GM18517 (cell line): ENCODE measurements around the gene SNX30.

Experiments
- ATAC-seq: cut with Tn5 transposase; IDR thresholded peaks from one replicate; pipeline ENCODE4 v1.9.1; 2021; ENCODE audit warnings: mild to moderate bottlenecking, moderate library complexity; ENCODE audit not compliant: unreplicated experiment

The SNX30 gene

GRCh38 chr9:112819635-112820496, 69.3 kb downstream of the SNX30 start:
- peak; percentile 49 for ATAC-seq

GRCh38 chr9:112820881-112821280, 70.3 kb downstream of the SNX30 start:
- ATAC-seq = no peak

GRCh38 chr9:112822618-112823017, 72.1 kb downstream of the SNX30 start:
- no peak for ATAC-seq

DNA sequence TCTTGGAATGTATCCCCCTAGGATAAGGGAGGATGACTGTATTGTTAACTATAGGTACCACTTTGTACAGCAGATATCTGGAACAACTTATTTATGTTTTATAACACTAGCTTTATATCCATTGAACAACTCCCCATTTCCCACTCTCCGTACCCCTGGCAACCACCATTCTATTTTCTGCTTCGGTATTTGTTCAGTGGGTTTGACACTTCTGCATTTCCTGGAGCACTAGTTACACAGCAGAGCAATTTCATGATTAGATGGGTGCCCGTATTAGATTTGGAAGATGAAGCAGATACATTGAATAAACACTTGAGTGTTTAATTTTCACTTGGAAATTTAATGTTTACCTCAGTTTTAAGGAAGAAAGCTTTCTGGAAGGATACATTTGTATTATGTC, 72.7 kb downstream of the SNX30 start:
- ATAC-seq = no peak

GRCh38 chr9:112831281-112831851, 80.8 kb downstream of the SNX30 start:
- no peak for ATAC-seq

GRCh38 chr9:112831969-112832368, 81.4 kb downstream of the SNX30 start:
- no peak for ATAC-seq

DNA sequence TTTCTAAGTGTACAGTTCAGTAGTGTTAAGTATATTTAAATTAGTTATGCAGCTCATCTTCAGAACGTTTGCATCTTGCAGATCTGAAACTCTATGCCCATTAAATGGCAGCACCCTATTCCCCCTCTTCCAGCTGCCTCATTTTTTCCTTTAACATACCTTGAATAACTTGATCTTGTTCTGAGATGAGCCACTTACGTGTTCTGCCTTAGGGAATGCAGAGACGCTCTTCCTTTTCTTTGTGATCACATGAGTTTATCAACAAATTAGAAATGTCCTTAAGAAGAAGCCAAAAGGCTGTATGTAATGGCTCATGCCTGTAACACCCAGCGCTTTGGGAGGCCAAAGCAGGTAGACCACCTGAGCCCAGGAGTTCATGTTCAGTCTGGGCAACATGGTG, 82.5 kb downstream of the SNX30 start:
- ATAC-seq = no peak

- no peak for ATAC-seq
These were observed 85.8 kb downstream of the SNX30 start for GRCh38 chr9:112836394-112836793.

DNA sequence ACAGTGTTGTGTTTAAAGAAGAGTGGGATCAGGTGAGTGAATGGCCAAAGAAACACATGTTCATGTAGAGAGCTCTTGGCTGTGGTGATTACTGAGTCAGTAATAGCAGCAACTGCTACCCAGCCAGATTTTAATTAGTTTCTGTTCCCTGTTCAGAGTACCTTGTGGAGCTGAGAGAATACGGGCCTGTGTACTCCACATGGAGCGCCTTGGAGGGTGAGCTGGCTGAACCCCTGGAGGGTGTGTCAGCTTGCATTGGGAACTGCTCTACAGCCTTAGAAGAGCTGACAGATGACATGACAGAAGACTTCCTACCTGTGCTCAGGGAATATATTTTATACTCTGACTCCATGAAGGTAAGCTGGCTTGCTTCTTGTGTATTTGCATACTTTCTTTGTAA, 87.8 kb downstream of the SNX30 start:
- no peak for ATAC-seq

DNA sequence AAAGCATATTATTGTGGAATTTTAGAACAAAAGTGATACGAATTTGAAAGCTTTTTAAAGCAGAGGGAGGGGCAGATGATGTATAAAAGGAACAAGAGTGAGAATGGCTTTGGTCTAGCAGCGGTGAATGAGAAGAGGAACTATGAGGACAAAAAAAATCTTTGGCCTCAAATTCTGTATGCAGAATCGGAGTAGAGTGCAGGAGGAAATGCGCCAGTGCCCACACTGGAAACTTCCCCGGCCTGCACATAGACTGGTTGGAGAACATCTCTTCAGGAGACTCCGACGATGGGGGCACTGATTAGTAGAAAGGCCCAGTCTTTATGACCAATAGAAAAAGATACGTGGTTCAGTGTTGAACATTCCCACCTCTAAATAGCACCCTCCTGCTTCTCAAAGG, 88.8 kb downstream of the SNX30 start:
- ATAC-seq = no peak

- no peak for ATAC-seq
These were observed 90.7 kb downstream of the SNX30 start for GRCh38 chr9:112841261-112841660.

DNA sequence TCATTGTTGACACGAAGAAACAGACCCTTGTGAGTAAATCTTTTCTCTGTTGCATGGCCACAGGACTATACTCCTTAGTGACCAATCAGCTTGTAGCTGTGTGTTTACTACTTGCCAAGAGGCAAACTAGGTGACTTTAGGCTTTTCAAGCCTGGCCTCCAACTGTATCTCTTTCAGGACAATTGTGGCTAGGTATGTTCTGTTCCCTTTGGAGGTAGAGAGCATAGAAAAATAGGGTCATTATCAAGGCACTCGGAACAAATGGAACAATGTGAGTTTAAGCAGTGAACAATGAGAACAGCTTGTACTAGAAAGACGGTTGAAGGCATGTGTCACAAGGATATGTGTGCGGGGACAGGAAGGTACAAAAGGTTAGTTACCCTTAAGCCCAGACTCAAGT, 92.0 kb downstream of the SNX30 start:
- no peak for ATAC-seq

DNA sequence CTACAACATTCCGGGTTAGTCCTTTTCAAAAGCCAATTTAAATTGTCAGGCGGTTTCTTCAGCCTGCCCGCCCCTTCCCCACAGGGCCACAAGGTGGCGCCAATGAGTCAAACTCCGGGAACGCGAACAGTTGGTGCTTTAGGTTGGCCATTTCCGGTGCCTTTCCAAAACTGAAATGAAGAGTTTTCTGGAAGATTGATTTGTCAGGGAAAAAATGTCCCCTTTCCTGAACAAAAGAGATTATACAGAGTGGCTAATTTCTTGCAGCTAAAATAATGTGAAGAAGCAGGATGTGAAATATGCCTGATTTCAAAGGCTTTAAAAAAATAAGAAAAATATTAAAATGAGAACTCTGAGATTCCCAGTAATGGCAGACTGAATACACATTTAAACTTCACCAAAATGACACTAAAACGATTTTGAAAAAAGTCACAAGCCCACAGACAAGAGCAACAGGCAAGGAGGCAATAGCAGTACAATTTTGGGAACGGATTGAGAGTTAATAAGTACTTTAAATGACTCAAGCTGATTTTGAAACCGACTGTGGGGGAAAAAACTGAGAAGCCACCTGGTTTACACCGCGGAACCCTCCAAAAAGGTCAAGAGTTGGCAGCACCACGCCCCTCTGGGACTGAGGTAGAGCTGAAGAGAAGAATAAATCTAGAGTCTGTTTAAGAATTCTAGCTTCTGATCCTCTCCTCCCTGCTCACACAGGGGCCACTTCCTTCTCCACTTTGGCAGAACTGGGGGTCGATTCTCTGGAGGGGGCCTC, 94.4 kb downstream of the SNX30 start:
- ATAC-seq = peak; percentile 64

GRCh38 chr9:112846528-112847488, 96.2 kb downstream of the SNX30 start:
- ATAC-seq = no peak

- ATAC-seq = no peak
These were observed 98.0 kb downstream of the SNX30 start for GRCh38 chr9:112848316-112849151.

- no peak for ATAC-seq
These were observed 98.9 kb downstream of the SNX30 start for GRCh38 chr9:112849363-112849922.

- no peak for ATAC-seq
These were observed 100.3 kb downstream of the SNX30 start for GRCh38 chr9:112850840-112851239.

GRCh38 chr9:112852741-112853504, 102.4 kb downstream of the SNX30 start:
- ATAC-seq = no peak
